ENCODE data around the gene NMNAT3. TPM values are rescaled to one million over a fixed set of nuclear protein-coding genes. Genes with fewer than 3 reads are reported as not detected.

The NMNAT3 gene
- total and polyA plus RNA-seq, 2 experiments from 2014 or later: 8.3 to 9.2 TPM

GRCh38 chr3:139601191-139601961 is 76.4 kb downstream of the NMNAT3 start:
- Mint-ChIP-seq H3K36me3 (ENCODE audit: low read depth) (no peaks in the 10 kb centered on the region), H3K9me3 (no peaks in the 10 kb centered on the region), H3K4me1 (peaks cover 20% of the 10 kb centered on the region), H3K27me3 (ENCODE audit: insufficient read depth, low read depth, poor library complexity) (peaks cover 2% of the 10 kb centered on the region), H3K4me3 (no peak overlapping the region), H3K27ac (no peak overlapping the region)
- no peak overlapping the region for H3K4me3 ChIP-seq
- no peak for ATAC-seq
- no peaks in the 10 kb centered on the region for H3K27me3 ChIP-seq (ENCODE audit: insufficient read depth)
- H4K20me1 ChIP-seq (replicated peaks; ENCODE audit: insufficient read depth): no peaks in the 10 kb centered on the region
- no peak overlapping the region for H2AFZ ChIP-seq
- no peak overlapping the region for H3K27ac ChIP-seq (ENCODE audit: low read depth)
- no peaks in the 10 kb centered on the region for H3K79me2 ChIP-seq (replicated peaks; ENCODE audit: insufficient read depth)
- no peak overlapping the region for H3K4me2 ChIP-seq
- peaks cover 5% of the 10 kb centered on the region; the same call in 1 of the 2 replicates for H3K4me1 ChIP-seq (ENCODE audit: insufficient read depth)
- no peaks in the 10 kb centered on the region for H3K9me2 ChIP-seq (ENCODE audit: insufficient read depth)
- DNase-seq (ENCODE audit: low spot score): no peak
- no peaks in the 10 kb centered on the region for H3K36me3 ChIP-seq (ENCODE audit: insufficient read depth)
- H3F3A ChIP-seq (replicated peaks; ENCODE audit: low read depth): no peaks in the 10 kb centered on the region
- TF ChIP-seq EZH2phosphoT487 (IDR thresholded peaks at IDR 0.05; ENCODE audit: unreplicated experiment) (no peak), CREB1 (CRISPR knock-in tag; IDR thresholded peaks at IDR 0.05; ENCODE audit: low read depth) (no peak), ZNF331 (CRISPR knock-in tag; IDR thresholded peaks at IDR 0.05; ENCODE audit: low read depth) (no peak), ZNF462 (CRISPR knock-in tag; IDR thresholded peaks at IDR 0.05) (no peak), CTCF (conservative IDR thresholded peaks at IDR 0.05; ENCODE audit: low read depth in 2 of 2) (no peak), EZH2 (IDR thresholded peaks at IDR 0.05; ENCODE audit: low read depth, unreplicated experiment) (no peak), POLR2AphosphoS5 (IDR thresholded peaks at IDR 0.05; ENCODE audit: low read depth) (no peak), STAT1 (IDR thresholded peaks at IDR 0.05; ENCODE audit: unreplicated experiment) (no peak), NANOG (IDR thresholded peaks at IDR 0.05; ENCODE audit: borderline replicate concordance) (no peak), ZNF114 (CRISPR knock-in tag; IDR thresholded peaks at IDR 0.05) (no peak), JUNB (IDR thresholded peaks at IDR 0.05; ENCODE audit: unreplicated experiment) (no peak)
- TF ChIP-seq, protein P1, sequence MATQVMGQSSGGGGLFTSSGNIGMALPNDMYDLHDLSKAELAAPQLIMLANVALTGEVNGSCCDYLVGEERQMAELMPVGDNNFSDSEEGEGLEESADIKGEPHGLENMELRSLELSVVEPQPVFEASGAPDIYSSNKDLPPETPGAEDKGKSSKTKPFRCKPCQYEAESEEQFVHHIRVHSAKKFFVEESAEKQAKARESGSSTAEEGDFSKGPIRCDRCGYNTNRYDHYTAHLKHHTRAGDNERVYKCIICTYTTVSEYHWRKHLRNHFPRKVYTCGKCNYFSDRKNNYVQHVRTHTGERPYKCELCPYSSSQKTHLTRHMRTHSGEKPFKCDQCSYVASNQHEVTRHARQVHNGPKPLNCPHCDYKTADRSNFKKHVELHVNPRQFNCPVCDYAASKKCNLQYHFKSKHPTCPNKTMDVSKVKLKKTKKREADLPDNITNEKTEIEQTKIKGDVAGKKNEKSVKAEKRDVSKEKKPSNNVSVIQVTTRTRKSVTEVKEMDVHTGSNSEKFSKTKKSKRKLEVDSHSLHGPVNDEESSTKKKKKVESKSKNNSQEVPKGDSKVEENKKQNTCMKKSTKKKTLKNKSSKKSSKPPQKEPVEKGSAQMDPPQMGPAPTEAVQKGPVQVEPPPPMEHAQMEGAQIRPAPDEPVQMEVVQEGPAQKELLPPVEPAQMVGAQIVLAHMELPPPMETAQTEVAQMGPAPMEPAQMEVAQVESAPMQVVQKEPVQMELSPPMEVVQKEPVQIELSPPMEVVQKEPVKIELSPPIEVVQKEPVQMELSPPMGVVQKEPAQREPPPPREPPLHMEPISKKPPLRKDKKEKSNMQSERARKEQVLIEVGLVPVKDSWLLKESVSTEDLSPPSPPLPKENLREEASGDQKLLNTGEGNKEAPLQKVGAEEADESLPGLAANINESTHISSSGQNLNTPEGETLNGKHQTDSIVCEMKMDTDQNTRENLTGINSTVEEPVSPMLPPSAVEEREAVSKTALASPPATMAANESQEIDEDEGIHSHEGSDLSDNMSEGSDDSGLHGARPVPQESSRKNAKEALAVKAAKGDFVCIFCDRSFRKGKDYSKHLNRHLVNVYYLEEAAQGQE (IDR thresholded peaks at IDR 0.05; ENCODE audit: unreplicated experiment): no peak
- TF ChIP-seq, protein P2, sequence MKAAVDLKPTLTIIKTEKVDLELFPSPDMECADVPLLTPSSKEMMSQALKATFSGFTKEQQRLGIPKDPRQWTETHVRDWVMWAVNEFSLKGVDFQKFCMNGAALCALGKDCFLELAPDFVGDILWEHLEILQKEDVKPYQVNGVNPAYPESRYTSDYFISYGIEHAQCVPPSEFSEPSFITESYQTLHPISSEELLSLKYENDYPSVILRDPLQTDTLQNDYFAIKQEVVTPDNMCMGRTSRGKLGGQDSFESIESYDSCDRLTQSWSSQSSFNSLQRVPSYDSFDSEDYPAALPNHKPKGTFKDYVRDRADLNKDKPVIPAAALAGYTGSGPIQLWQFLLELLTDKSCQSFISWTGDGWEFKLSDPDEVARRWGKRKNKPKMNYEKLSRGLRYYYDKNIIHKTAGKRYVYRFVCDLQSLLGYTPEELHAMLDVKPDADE (IDR thresholded peaks at IDR 0.05): no peak

Measured in GM23338 (cell line).